ENCODE results near the gene GNB3.
"Not testable (repeated sequence)": the region's sequence is repeated elsewhere in the genome, so short reads cannot be mapped to it uniquely, and the experiment has no call there.

The GNB3 gene

DNA sequence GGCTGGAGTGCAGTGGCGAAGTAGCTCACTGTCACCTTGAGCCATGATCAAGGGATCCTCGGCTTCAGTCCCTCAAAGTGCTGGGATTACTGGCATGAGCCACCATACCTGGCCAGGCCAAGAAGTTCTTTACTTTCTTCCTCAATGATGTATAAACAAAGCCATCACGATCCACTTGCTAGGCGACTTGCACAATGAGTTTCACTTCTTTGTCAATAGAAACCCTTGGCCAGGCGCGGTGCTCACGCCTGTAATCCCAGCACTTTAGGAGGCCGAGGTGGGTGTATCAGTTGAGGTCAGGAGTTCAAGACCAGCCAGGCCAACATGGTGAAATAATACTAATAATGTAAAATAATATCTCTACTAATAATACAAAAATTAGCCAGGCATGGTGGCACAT lies 46.7 kb downstream of the GNB3 start:
- TF ChIP-seq, protein P1, sequence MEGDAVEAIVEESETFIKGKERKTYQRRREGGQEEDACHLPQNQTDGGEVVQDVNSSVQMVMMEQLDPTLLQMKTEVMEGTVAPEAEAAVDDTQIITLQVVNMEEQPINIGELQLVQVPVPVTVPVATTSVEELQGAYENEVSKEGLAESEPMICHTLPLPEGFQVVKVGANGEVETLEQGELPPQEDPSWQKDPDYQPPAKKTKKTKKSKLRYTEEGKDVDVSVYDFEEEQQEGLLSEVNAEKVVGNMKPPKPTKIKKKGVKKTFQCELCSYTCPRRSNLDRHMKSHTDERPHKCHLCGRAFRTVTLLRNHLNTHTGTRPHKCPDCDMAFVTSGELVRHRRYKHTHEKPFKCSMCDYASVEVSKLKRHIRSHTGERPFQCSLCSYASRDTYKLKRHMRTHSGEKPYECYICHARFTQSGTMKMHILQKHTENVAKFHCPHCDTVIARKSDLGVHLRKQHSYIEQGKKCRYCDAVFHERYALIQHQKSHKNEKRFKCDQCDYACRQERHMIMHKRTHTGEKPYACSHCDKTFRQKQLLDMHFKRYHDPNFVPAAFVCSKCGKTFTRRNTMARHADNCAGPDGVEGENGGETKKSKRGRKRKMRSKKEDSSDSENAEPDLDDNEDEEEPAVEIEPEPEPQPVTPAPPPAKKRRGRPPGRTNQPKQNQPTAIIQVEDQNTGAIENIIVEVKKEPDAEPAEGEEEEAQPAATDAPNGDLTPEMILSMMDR (conservative IDR thresholded peaks at IDR 0.05; ENCODE audit: low read depth, low read length) = no peak
- no peak overlapping the region for H3K4me3 ChIP-seq (ENCODE audit: low read length)
- no peak for DNase-seq (ENCODE audit: low read depth)

DNA sequence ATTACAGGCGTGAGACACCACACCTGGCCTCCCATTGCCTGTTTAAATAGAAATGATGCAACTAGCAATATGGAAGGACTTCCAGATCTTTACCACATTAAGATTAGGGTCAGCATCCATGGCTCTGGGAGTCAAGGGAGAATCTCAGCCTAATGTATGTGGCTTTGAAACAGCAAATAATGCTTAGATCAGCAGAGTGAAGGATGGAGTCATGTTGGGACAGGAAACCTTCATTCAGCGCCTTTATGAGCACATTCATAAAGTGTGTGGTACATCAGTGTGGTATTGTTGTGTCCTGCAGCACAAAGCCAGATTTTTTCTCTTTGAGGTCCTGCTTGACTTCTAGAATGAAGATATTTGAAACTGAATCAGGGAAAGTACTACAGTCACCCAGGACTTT lies 47.6 kb downstream of the GNB3 start:
- TF ChIP-seq, protein P1 (conservative IDR thresholded peaks at IDR 0.05; ENCODE audit: low read depth, low read length) = no peak
- H3K4me3 ChIP-seq (ENCODE audit: low read length) = no peak overlapping the region
- DNase-seq (ENCODE audit: low read depth) = no peak

DNA sequence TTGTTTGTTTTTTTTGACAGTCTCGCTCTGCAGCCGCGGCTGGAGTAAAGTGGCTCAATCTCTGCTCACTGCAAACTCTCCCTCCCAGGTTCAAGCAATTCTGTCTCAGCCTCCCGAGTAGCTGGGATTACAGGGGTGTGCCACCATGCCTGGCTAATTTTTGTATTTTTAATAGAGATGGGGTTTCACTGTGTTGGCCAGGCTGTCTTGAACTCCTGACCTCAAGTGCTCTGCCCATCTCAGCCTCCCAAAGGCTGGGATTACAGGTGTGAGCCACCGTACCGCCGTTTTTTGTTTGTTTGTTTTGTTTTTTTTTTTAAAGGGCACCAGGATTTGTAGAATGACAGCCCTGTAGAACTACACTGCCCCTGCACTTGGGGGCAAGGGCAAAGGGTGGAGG lies 48.1 kb downstream of the GNB3 start:
- H3K4me3 ChIP-seq (ENCODE audit: low read length); DNase-seq (ENCODE audit: low read depth): not testable (repeated sequence)

DNA sequence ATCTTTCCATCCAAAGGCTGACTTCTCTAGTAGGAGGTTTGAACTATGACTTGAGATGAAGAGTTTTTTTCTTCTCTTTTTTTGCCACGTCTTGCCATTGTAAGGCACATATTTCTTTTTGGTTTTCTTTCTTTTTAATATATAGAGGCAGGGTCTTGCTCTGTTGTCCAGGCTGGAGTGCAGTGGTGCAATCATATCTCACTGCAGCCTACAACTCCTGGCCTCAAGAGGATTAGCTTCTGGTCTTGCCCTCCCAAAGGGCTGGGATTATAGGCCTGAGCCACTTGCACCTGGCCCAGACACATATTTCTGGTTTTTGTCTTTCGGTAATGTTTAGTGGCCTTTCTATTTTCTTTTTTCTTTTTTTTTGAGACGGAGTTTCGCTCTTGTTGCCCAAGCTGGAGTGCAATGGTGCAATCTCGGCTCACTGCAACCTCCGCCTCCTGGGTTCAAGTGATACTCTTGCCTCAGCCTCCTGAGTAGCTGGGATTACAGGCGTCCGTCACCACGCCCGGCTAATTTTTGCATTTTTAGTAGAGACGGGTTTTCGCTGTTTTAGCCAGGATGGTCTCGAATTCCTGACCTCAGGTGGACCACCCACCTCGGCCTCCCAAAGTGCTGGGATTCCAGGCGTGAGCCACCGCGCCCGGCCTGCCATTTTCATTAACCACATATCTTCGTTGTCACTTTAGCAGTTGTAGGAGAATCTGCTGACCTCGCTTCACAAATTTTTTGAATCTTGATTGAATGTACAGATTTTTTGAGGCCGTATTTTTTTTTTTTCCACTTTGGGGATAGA lies 49.2 kb downstream of the GNB3 start:
- H3K4me3 ChIP-seq (ENCODE audit: low read length); DNase-seq (ENCODE audit: low read depth): not testable (repeated sequence)

DNA sequence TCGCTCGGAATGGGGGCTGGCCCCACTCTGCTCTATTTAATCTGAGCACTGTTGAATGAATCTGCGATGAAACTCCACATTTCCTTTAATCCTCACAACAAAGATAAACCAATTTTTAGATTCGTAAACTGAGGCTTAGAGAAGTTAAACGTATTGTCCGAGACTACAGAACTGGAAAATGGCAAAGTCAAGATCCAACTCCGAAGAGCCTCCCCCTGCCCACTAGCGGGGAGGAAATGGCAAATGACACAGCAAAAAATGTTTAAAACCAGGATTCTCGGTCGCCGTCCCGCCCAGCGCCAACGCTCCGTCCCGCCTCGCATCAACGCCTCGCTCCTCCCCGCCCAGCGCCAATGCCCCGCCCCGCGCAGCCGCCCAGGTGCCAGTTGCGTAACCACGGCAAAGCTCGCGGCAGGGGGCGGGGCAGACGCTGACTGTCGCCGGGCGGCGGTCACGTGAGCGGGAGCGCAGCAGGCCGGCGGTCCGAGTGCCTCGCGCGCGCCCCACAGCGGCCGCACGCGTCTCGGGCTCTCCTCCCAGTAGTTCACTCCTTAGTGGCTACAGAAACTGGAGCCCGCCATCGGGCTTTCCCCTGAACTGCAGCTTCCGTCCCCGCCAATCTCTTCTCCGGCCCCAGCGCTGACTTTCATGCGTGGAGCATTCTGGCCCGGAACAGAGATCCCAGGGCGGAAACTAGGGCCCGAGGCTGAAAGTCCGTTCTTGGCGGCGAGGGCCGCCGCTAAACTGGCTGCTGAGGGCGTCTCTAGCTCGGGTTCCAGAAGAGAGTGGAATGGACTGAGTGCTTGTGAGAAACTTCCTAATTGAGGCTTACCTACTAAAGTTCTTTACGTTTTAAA lies 50.3 kb downstream of the GNB3 start:
- peak; percentile 76 for DNase-seq (ENCODE audit: low read depth)
- H3K4me3 ChIP-seq (ENCODE audit: low read length) = peak overlapping the region; percentile 47

DNA sequence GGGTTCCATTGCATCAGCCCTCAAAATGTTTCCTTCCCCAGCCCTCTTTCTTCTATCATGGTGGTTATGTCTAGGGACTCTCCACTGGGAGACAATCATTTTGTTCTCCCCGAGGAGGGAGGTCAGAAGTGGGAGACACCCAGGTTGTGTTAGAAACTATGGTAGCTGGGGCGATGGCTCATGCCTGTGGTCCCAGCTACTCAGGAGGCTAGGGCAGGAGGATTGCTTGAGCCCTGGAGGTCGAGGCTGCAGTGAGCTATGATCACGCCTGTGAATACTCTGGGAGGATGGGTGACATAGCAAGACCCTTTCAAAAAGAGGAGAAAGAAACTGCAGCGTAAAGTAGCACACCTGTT lies 50.9 kb downstream of the GNB3 start:
- peak overlapping the region; percentile 47 for H3K4me3 ChIP-seq (ENCODE audit: low read length)
- TF ChIP-seq, protein P1 (conservative IDR thresholded peaks at IDR 0.05; ENCODE audit: low read depth, low read length) = no peak
- no peak for DNase-seq (ENCODE audit: low read depth)

More for the DNA sequence above, 50.3 kb downstream of the GNB3 start:
- TF ChIP-seq, protein P1 (conservative IDR thresholded peaks at IDR 0.05; ENCODE audit: low read depth, low read length) = peak; percentile 65

DNA sequence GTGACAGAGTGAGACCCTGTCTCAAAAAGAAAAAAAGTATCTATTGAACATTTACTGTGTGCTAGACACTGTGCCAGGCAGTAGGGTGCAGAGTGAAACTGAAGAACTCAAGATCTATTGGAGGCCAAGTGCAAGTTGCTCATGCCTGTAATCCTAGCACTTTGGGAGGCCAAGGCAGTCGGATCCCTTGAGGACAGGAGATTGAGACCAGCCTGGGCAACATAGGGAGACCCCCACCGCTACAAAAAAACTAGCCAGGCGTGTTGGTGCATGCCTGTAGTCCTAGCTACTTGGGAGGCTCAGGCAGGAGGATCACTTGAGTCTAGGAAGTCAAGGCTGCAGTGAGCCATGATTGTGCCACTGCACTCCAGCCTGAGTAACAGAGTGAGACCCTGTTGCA lies 52.0 kb downstream of the GNB3 start:
- not testable (repeated sequence) for H3K4me3 ChIP-seq (ENCODE audit: low read length); DNase-seq (ENCODE audit: low read depth)

DNA sequence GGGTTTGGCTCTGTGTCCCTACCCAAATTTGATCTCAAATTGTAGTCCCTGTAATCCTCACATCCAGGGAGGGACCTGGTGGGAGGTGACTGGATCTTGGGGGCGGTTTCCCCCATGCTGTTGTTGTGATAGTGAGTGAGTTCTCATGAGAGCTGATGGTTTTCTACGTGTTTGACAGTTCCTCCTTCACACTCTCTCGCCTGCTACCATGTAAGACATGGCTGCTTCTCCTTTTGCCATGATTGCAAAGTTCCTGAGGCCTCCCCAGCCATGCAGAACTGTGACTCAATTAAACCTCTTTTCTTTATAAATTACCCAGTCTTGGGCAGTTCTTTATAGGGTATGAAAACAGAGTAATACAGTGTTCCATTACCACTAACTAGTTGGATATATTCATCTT lies 53.6 kb downstream of the GNB3 start:
- TF ChIP-seq, protein P1 (conservative IDR thresholded peaks at IDR 0.05; ENCODE audit: low read depth, low read length) = no peak
- H3K4me3 ChIP-seq (ENCODE audit: low read length) = no peak overlapping the region
- no peak for DNase-seq (ENCODE audit: low read depth)

Measured in retinal pigment epithelial cell (primary cell).